Osteoblast (primary cell): ENCODE data around the gene NAE1. TPM values are rescaled to one million over a fixed set of nuclear protein-coding genes. Genes with fewer than 3 reads are reported as not detected.

ENCODE experiments used
- DNase-seq: peaks from one replicate; pipeline ENCODE4 v3.0.0; 2011; ENCODE audit warnings: low spot score, mixed read lengths; ENCODE audit not compliant: insufficient read length; ENCODE audit errors: missing footprints
- H2AFZ ChIP-seq: 2 replicates; pipeline ENCODE4 v1.6.0; 2011; ENCODE audit warnings: mild to moderate bottlenecking, low read length
- H3K27ac ChIP-seq: 2 replicates; pipeline ENCODE4 v1.5.1; 2011; ENCODE audit warnings: mild to moderate bottlenecking, low read depth, low read length, moderate library complexity
- H3K27me3 ChIP-seq: 2 replicates; pipeline ENCODE4 v1.6.0; 2012; ENCODE audit warnings: mild to moderate bottlenecking, control low read depth, inconsistent platforms, low read length, moderate library complexity; ENCODE audit not compliant: insufficient read depth
- H3K36me3 ChIP-seq: 2 replicates; pipeline ENCODE4 v1.5.1; 2011; ENCODE audit warnings: mild to moderate bottlenecking, low read length, control low read depth, moderate library complexity; ENCODE audit not compliant: insufficient read depth
- H3K4me1 ChIP-seq: 2 replicates; pipeline ENCODE4 v1.5.1; 2011; ENCODE audit warnings: mild to moderate bottlenecking, low read length, control low read depth, moderate library complexity; ENCODE audit not compliant: insufficient read depth
- H3K4me2 ChIP-seq: 2 replicates; pipeline ENCODE4 v1.6.0; 2011; ENCODE audit warnings: mild to moderate bottlenecking, low read length; ENCODE audit not compliant: insufficient read depth
- H3K4me3 ChIP-seq: fragments of 200-600 bp; sonication (generic); 3 replicates; pipeline ENCODE4 v1.5.1; 2012; ENCODE audit warnings: mild to moderate bottlenecking, low read length, inconsistent platforms; ENCODE audit not compliant: insufficient read depth
- H3K79me2 ChIP-seq: 2 replicates; pipeline ENCODE4 v1.6.0; 2012; ENCODE audit warnings: mild to moderate bottlenecking, low read length, control low read depth, inconsistent platforms; ENCODE audit not compliant: insufficient read depth
- H3K9me3 ChIP-seq: 2 replicates; pipeline ENCODE4 v1.5.1; 2011; ENCODE audit warnings: low read depth, low read length, control low read depth
- H4K20me1 ChIP-seq: 2 replicates; pipeline ENCODE4 v1.6.0; 2012; ENCODE audit warnings: mild to moderate bottlenecking, low read length, control low read depth; ENCODE audit not compliant: insufficient read depth
- CTCF ChIP-seq: IDR thresholded peaks from 2 replicates; pipeline ENCODE4 v1.5.1; 2011; ENCODE audit warnings: mild to moderate bottlenecking, low read depth, low read length, moderate library complexity; ENCODE audit errors: extremely low read depth
- total RNA-seq: library from RNA; depleted of rRNA; stranded (reverse); fragments of >200 nt; gene quantifications from 2 replicates; pipeline ENCODE4 v1.2.3, GENCODE V29; 2012

NAE1 gene
- total RNA-seq, 1 donor, result 73.5 TPM

- TF ChIP-seq CTCF, result no peak
- peaks cover 57% of the 10 kb centered on the region for H3K36me3 ChIP-seq
Observed at GRCh38 chr16:66809765-66810164, 21.0 kb downstream of the NAE1 start.

GRCh38 chr16:66802159-66802558, 28.6 kb downstream of the NAE1 start:
- H3K4me2 ChIP-seq, result no peak overlapping the region

More at GRCh38 chr16:66809765-66810164, 21.0 kb downstream of the NAE1 start:
- Histone ChIP-seq H4K20me1 (no peaks in the 10 kb centered on the region), H3K4me2 (no peak overlapping the region), H3K27me3 (no peaks in the 10 kb centered on the region), H3K79me2 (no peaks in the 10 kb centered on the region), H3K4me3 (no peak overlapping the region), H3K27ac (no peak overlapping the region), H3K4me1 (no peaks in the 10 kb centered on the region), H2AFZ (no peak overlapping the region), H3K9me3 (no peaks in the 10 kb centered on the region)
- DNase-seq, result no peak

GRCh38 chr16:66801320-66802105, 29.3 kb downstream of the NAE1 start, which contains the start of gene TERB1:
Gene TERB1 (minus strand): TSS chr16:66801584. CDS start chr16:66796798, 4,786 bp downstream.
- no peaks in the 10 kb centered on the region for H3K79me2 ChIP-seq
- H3K4me1 ChIP-seq, result no peaks in the 10 kb centered on the region
- H3K27me3 ChIP-seq, result no peaks in the 10 kb centered on the region
- H3K36me3 ChIP-seq, result peaks cover 42% of the 10 kb centered on the region
- H3K27ac ChIP-seq, result no peak within 1 kb of the TSS
- H3K9me3 ChIP-seq, result no peaks in the 10 kb centered on the region
- no peak for DNase-seq
- no peak within 1 kb of the TSS for H2AFZ ChIP-seq
- H3K4me3 ChIP-seq, result no peak within 1 kb of the TSS
- H4K20me1 ChIP-seq, result no peaks in the 10 kb centered on the region
- no peak for TF ChIP-seq CTCF
- no peak within 1 kb of the TSS for H3K4me2 ChIP-seq

More at GRCh38 chr16:66802159-66802558, 28.6 kb downstream of the NAE1 start:
- H3K4me1 ChIP-seq, result no peaks in the 10 kb centered on the region
- H3K9me3 ChIP-seq, result no peaks in the 10 kb centered on the region
- H3K79me2 ChIP-seq, result no peaks in the 10 kb centered on the region
- H3K27ac ChIP-seq, result no peak overlapping the region
- no peaks in the 10 kb centered on the region for H4K20me1 ChIP-seq
- no peaks in the 10 kb centered on the region for H3K27me3 ChIP-seq
- peaks cover 43% of the 10 kb centered on the region for H3K36me3 ChIP-seq
- H3K4me3 ChIP-seq, result no peak overlapping the region
- TF ChIP-seq CTCF, result no peak
- no peak overlapping the region for H2AFZ ChIP-seq
- DNase-seq, result no peak

- no peaks in the 10 kb centered on the region for H4K20me1 ChIP-seq
- H3K9me3 ChIP-seq, result no peaks in the 10 kb centered on the region
- no peak overlapping the region for H3K4me2 ChIP-seq
- no peak overlapping the region for H3K27ac ChIP-seq
- no peak for TF ChIP-seq CTCF
- no peaks in the 10 kb centered on the region for H3K79me2 ChIP-seq
- no peak for DNase-seq
- H3K27me3 ChIP-seq, result no peaks in the 10 kb centered on the region
- H3K4me1 ChIP-seq, result no peaks in the 10 kb centered on the region
- no peak overlapping the region for H3K4me3 ChIP-seq
- H2AFZ ChIP-seq, result no peak overlapping the region
- H3K36me3 ChIP-seq, result peaks cover 36% of the 10 kb centered on the region
Observed at GRCh38 chr16:66800856-66801255, 29.9 kb downstream of the NAE1 start.
